GM23338 (cell line): ENCODE results near the gene HSPA1A. TPM values are rescaled to one million over a fixed set of nuclear protein-coding genes. Genes with fewer than 3 reads are reported as not detected.

Experiments used
- ATAC-seq: fragments of 200-7000 bp; cut with Tn5 transposase; 3 replicates; pipeline ENCODE4 v1.9.1; 2020
- DNase-seq: peaks from one replicate; pipeline ENCODE4 v3.0.0-alpha.2; 2015; ENCODE audit warnings: low spot score
- H2AFZ ChIP-seq: fragments of 200-600 bp; sonication (generic); 2 replicates; pipeline ENCODE4 v1.8.0; 2016; ENCODE audit warnings: antibody characterized with exemption, mild to moderate bottlenecking, moderate library complexity
- H3F3A ChIP-seq: fragments of 200-600 bp; sonication (generic); replicated peaks from 2 replicates; pipeline ENCODE4 v1.8.0; 2017; ENCODE audit warnings: antibody characterized with exemption, mixed run types, low read depth
- H3K27ac ChIP-seq: fragments of 200-600 bp; sonication (generic); 2 replicates; pipeline ENCODE4 v1.6.1; 2016; ENCODE audit warnings: low read depth
- H3K27me3 ChIP-seq: fragments of 200-600 bp; sonication (generic); 2 replicates; pipeline ENCODE4 v1.8.0; 2016; ENCODE audit warnings: mild to moderate bottlenecking, mixed run types, moderate library complexity; ENCODE audit not compliant: insufficient read depth
- H3K36me3 ChIP-seq: fragments of 200-600 bp; sonication (generic); 2 replicates; pipeline ENCODE4 v1.8.0; 2016; ENCODE audit warnings: mild to moderate bottlenecking; ENCODE audit not compliant: insufficient read depth
- H3K4me1 ChIP-seq: fragments of 200-600 bp; sonication (generic); 2 replicates; pipeline ENCODE4 v1.8.0; 2016; ENCODE audit warnings: mild to moderate bottlenecking, moderate library complexity; ENCODE audit not compliant: insufficient read depth
- H3K4me2 ChIP-seq: fragments of 200-600 bp; sonication (generic); 2 replicates; pipeline ENCODE4 v1.7.1; 2017; ENCODE audit warnings: mixed run types
- H3K4me3 ChIP-seq: fragments of 200-600 bp; sonication (generic); 2 replicates; pipeline ENCODE4 v1.6.1; 2016; ENCODE audit warnings: mixed run types
- H3K79me2 ChIP-seq: fragments of 200-600 bp; sonication (generic); replicated peaks from 2 replicates; pipeline ENCODE4 v1.8.0; 2017; ENCODE audit warnings: mild to moderate bottlenecking; ENCODE audit not compliant: insufficient read depth
- H3K9me2 ChIP-seq: fragments of 200-600 bp; sonication (generic); 2 replicates; pipeline ENCODE4 v1.8.0; 2017; ENCODE audit not compliant: insufficient read depth
- H4K20me1 ChIP-seq: fragments of 200-600 bp; sonication (generic); replicated peaks from 2 replicates; pipeline ENCODE4 v1.8.0; 2017; ENCODE audit warnings: mild to moderate bottlenecking; ENCODE audit not compliant: insufficient read depth
- H3K27ac Mint-ChIP-seq: 2 replicates; pipeline ENCODE4 v1.8.0; 2020; ENCODE audit warnings: inconsistent platforms, mild to moderate bottlenecking, moderate library complexity, mixed read lengths
- H3K27me3 Mint-ChIP-seq: 3 replicates; pipeline ENCODE4 v1.8.0; 2022; ENCODE audit warnings: low read depth, mild to moderate bottlenecking, moderate library complexity, mixed read lengths, inconsistent platforms; ENCODE audit not compliant: insufficient read depth, poor library complexity
- H3K36me3 Mint-ChIP-seq: 3 replicates; pipeline ENCODE4 v1.8.0; 2021; ENCODE audit warnings: low read depth, mild to moderate bottlenecking, inconsistent platforms, moderate library complexity, mixed read lengths
- H3K4me1 Mint-ChIP-seq: 3 replicates; pipeline ENCODE4 v1.8.0; 2020; ENCODE audit warnings: mild to moderate bottlenecking, inconsistent platforms, mixed read lengths
- H3K4me3 Mint-ChIP-seq: 3 replicates; pipeline ENCODE4 v1.8.0; 2021; ENCODE audit warnings: moderate library complexity, mild to moderate bottlenecking, inconsistent platforms, mixed read lengths
- H3K9me3 Mint-ChIP-seq: 3 replicates; pipeline ENCODE4 v1.8.0; 2020; ENCODE audit warnings: moderate library complexity, mild to moderate bottlenecking, inconsistent platforms, mixed read lengths
- CREB1 ChIP-seq: fragments of 250-450 bp; sonication (Bioruptor Pico); IDR thresholded peaks from 2 replicates; pipeline ENCODE4 v1.5.0; 2020; ENCODE audit warnings: low read depth, mild to moderate bottlenecking, moderate library complexity
- EZH2 ChIP-seq: fragments of 200-600 bp; sonication (generic); IDR thresholded peaks from one replicate; pipeline ENCODE4 v1.8.0; 2017; ENCODE audit warnings: antibody characterized with exemption, mild to moderate bottlenecking, low read depth; ENCODE audit not compliant: unreplicated experiment
- EZH2phosphoT487 ChIP-seq: fragments of 200-600 bp; sonication (generic); IDR thresholded peaks from one replicate; pipeline ENCODE4 v1.8.1; 2018; ENCODE audit warnings: antibody characterized with exemption; ENCODE audit not compliant: unreplicated experiment
- JUNB ChIP-seq: IDR thresholded peaks from one replicate; pipeline ENCODE4 v1.6.1; 2016; ENCODE audit warnings: antibody characterized with exemption; ENCODE audit not compliant: unreplicated experiment
- NANOG ChIP-seq: IDR thresholded peaks from 2 replicates; pipeline ENCODE4 v1.6.1; 2016; ENCODE audit warnings: antibody characterized with exemption, borderline replicate concordance
- POLR2AphosphoS5 ChIP-seq: IDR thresholded peaks from 2 replicates; pipeline ENCODE4 v1.6.1; 2016; ENCODE audit warnings: antibody characterized with exemption, low read depth
- STAT1 ChIP-seq: IDR thresholded peaks from one replicate; pipeline ENCODE4 v1.6.1; 2016; ENCODE audit warnings: antibody characterized with exemption; ENCODE audit not compliant: unreplicated experiment
- ZNF114 ChIP-seq: fragments of 250-450 bp; sonication (Bioruptor Pico); IDR thresholded peaks from 2 replicates; pipeline ENCODE4 v1.5.0; 2020; ENCODE audit warnings: mild to moderate bottlenecking, moderate library complexity
- ZNF331 ChIP-seq: fragments of 250-450 bp; sonication (Bioruptor Pico); IDR thresholded peaks from 2 replicates; pipeline ENCODE4 v1.5.0; 2020; ENCODE audit warnings: low read depth, mild to moderate bottlenecking, moderate library complexity
- polyA plus RNA-seq: library from polyadenylated mRNA; unstranded; fragments of >200 nt; fragmentation: Nextera tagmentation; extraction: Ambion mirVana; gene quantifications from 2 replicates; pipeline ENCODE4 v1.2.1, GENCODE V29; 2016
- total RNA-seq: library from RNA; depleted of rRNA; stranded (reverse); fragments of >200 nt; shearing (Covaris generic); gene quantifications from 2 replicates; pipeline ENCODE4 v1.2.3, GENCODE V29; 2014
- TF ChIP-seq, protein P1 (sequence below): fragments of 250-450 bp; sonication (Bioruptor Pico); IDR thresholded peaks from 2 replicates; pipeline ENCODE4 v1.5.0; 2020; ENCODE audit warnings: mild to moderate bottlenecking, moderate library complexity
- TF ChIP-seq, protein P2 (sequence below), 2 experiments: fragments of 200-600 bp in 1 of 2; sonication (generic) in 1 of 2; conservative IDR thresholded peaks; 2 replicates each; pipeline versions ENCODE4 v1.5.1 to v1.6.1; 2016 to 2017; ENCODE audit warnings: antibody characterized with exemption in 2 of 2, low read depth in 2 of 2, mild to moderate bottlenecking in 2 of 2, moderate library complexity in 1 of 2
- TF ChIP-seq, protein P3 (sequence below): IDR thresholded peaks from 2 replicates; pipeline ENCODE4 v1.6.1; 2016; ENCODE audit warnings: antibody characterized with exemption
- TF ChIP-seq, protein P4 (sequence below): IDR thresholded peaks from one replicate; pipeline ENCODE4 v1.6.1; 2018; ENCODE audit warnings: antibody characterized with exemption; ENCODE audit not compliant: unreplicated experiment

HSPA1A gene
- total and polyA plus RNA-seq, 2 experiments from 2014 or later, result 36.1 to 57.1 TPM

DNA sequence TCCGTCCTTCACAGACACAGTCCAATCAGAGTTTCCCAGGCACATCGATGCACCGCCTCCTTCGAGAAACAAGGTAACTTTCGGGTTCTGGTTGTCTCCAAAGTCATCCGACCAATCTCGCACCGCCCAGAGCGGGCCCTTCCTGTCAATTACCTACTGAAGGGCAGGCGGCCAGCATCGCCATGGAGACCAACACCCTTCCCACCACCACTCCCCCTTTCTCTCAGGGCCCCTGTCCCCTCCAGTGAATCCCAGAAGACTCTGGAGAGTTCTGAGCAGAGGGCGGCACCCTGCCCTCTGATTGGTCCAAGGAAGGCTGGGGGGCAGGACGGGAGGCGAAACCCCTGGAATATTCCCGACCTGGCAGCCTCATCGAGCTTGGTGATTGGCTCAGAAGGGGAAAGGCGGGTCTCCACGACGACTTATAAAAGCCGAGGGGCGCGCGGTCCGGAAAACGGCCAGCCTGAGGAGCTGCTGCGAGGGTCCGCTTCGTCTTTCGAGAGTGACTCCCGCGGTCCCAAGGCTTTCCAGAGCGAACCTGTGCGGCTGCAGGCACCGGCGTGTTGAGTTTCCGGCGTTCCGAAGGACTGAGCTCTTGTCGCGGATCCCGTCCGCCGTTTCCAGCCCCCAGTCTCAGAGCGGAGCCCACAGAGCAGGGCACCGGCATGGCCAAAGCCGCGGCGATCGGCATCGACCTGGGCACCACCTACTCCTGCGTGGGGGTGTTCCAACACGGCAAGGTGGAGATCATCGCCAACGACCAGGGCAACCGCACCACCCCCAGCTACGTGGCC, 12.1 kb downstream of the HSPA1A start, which contains the start of gene HSPA1B:
Gene HSPA1B (plus strand): TSS at position 453 of the 794 bp plus-strand sequence. CDS start 213 bp downstream, at position 666.
- ATAC-seq (peak; percentile 89), DNase-seq (peak; percentile 100)
- Mint-ChIP-seq H3K4me3 (peak within 1 kb of the TSS; percentile 80), H3K27me3 (peaks cover 23% of the 10 kb centered on the region), H3K9me3 (peaks cover 7% of the 10 kb centered on the region; the same call in 2 of the 3 replicates), H3K27ac (peak within 1 kb of the TSS; percentile 98), H3K4me1 (peaks cover 40% of the 10 kb centered on the region), H3K36me3 (peaks cover 4% of the 10 kb centered on the region; the same call in 2 of the 3 replicates)
- H3K27me3 ChIP-seq, result no peaks in the 10 kb centered on the region
- H3K4me1 ChIP-seq, result peaks cover 47% of the 10 kb centered on the region
- TF ChIP-seq EZH2phosphoT487 (no peak), ZNF114 (CRISPR knock-in tag) (no peak), NANOG (no peak), ZNF331 (CRISPR knock-in tag) (no peak), JUNB (no peak), STAT1 (peak; percentile 38), CREB1 (CRISPR knock-in tag) (no peak), POLR2AphosphoS5 (peak; percentile 99), EZH2 (no peak)
- TF ChIP-seq, protein P1, sequence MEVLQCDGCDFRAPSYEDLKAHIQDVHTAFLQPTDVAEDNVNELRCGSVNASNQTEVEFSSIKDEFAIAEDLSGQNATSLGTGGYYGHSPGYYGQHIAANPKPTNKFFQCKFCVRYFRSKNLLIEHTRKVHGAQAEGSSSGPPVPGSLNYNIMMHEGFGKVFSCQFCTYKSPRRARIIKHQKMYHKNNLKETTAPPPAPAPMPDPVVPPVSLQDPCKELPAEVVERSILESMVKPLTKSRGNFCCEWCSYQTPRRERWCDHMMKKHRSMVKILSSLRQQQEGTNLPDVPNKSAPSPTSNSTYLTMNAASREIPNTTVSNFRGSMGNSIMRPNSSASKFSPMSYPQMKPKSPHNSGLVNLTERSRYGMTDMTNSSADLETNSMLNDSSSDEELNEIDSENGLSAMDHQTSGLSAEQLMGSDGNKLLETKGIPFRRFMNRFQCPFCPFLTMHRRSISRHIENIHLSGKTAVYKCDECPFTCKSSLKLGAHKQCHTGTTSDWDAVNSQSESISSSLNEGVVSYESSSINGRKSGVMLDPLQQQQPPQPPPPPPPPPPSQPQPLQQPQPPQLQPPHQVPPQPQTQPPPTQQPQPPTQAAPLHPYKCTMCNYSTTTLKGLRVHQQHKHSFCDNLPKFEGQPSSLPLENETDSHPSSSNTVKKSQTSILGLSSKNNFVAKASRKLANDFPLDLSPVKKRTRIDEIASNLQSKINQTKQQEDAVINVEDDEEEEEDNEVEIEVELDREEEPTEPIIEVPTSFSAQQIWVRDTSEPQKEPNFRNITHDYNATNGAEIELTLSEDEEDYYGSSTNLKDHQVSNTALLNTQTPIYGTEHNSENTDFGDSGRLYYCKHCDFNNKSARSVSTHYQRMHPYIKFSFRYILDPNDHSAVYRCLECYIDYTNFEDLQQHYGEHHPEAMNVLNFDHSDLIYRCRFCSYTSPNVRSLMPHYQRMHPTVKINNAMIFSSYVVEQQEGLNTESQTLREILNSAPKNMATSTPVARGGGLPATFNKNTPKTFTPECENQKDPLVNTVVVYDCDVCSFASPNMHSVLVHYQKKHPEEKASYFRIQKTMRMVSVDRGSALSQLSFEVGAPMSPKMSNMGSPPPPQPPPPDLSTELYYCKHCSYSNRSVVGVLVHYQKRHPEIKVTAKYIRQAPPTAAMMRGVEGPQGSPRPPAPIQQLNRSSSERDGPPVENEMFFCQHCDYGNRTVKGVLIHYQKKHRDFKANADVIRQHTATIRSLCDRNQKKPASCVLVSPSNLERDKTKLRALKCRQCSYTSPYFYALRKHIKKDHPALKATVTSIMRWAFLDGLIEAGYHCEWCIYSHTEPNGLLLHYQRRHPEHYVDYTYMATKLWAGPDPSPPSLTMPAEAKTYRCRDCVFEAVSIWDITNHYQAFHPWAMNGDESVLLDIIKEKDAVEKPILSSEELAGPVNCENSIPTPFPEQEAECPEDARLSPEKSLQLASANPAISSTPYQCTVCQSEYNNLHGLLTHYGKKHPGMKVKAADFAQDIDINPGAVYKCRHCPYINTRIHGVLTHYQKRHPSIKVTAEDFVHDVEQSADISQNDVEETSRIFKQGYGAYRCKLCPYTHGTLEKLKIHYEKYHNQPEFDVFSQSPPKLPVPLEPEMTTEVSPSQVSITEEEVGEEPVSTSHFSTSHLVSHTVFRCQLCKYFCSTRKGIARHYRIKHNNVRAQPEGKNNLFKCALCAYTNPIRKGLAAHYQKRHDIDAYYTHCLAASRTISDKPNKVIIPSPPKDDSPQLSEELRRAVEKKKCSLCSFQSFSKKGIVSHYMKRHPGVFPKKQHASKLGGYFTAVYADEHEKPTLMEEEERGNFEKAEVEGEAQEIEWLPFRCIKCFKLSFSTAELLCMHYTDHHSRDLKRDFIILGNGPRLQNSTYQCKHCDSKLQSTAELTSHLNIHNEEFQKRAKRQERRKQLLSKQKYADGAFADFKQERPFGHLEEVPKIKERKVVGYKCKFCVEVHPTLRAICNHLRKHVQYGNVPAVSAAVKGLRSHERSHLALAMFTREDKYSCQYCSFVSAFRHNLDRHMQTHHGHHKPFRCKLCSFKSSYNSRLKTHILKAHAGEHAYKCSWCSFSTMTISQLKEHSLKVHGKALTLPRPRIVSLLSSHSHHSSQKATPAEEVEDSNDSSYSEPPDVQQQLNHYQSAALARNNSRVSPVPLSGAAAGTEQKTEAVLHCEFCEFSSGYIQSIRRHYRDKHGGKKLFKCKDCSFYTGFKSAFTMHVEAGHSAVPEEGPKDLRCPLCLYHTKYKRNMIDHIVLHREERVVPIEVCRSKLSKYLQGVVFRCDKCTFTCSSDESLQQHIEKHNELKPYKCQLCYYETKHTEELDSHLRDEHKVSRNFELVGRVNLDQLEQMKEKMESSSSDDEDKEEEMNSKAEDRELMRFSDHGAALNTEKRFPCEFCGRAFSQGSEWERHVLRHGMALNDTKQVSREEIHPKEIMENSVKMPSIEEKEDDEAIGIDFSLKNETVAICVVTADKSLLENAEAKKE, result no peak
- TF ChIP-seq, protein P2, sequence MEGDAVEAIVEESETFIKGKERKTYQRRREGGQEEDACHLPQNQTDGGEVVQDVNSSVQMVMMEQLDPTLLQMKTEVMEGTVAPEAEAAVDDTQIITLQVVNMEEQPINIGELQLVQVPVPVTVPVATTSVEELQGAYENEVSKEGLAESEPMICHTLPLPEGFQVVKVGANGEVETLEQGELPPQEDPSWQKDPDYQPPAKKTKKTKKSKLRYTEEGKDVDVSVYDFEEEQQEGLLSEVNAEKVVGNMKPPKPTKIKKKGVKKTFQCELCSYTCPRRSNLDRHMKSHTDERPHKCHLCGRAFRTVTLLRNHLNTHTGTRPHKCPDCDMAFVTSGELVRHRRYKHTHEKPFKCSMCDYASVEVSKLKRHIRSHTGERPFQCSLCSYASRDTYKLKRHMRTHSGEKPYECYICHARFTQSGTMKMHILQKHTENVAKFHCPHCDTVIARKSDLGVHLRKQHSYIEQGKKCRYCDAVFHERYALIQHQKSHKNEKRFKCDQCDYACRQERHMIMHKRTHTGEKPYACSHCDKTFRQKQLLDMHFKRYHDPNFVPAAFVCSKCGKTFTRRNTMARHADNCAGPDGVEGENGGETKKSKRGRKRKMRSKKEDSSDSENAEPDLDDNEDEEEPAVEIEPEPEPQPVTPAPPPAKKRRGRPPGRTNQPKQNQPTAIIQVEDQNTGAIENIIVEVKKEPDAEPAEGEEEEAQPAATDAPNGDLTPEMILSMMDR (conservative IDR thresholded peaks at IDR 0.05; ENCODE audit: low read depth in 2 of 2), result no peak
- TF ChIP-seq, protein P3, sequence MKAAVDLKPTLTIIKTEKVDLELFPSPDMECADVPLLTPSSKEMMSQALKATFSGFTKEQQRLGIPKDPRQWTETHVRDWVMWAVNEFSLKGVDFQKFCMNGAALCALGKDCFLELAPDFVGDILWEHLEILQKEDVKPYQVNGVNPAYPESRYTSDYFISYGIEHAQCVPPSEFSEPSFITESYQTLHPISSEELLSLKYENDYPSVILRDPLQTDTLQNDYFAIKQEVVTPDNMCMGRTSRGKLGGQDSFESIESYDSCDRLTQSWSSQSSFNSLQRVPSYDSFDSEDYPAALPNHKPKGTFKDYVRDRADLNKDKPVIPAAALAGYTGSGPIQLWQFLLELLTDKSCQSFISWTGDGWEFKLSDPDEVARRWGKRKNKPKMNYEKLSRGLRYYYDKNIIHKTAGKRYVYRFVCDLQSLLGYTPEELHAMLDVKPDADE, result peak; percentile 56; the same call in 1 of the 2 replicates
- TF ChIP-seq, protein P4, sequence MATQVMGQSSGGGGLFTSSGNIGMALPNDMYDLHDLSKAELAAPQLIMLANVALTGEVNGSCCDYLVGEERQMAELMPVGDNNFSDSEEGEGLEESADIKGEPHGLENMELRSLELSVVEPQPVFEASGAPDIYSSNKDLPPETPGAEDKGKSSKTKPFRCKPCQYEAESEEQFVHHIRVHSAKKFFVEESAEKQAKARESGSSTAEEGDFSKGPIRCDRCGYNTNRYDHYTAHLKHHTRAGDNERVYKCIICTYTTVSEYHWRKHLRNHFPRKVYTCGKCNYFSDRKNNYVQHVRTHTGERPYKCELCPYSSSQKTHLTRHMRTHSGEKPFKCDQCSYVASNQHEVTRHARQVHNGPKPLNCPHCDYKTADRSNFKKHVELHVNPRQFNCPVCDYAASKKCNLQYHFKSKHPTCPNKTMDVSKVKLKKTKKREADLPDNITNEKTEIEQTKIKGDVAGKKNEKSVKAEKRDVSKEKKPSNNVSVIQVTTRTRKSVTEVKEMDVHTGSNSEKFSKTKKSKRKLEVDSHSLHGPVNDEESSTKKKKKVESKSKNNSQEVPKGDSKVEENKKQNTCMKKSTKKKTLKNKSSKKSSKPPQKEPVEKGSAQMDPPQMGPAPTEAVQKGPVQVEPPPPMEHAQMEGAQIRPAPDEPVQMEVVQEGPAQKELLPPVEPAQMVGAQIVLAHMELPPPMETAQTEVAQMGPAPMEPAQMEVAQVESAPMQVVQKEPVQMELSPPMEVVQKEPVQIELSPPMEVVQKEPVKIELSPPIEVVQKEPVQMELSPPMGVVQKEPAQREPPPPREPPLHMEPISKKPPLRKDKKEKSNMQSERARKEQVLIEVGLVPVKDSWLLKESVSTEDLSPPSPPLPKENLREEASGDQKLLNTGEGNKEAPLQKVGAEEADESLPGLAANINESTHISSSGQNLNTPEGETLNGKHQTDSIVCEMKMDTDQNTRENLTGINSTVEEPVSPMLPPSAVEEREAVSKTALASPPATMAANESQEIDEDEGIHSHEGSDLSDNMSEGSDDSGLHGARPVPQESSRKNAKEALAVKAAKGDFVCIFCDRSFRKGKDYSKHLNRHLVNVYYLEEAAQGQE, result no peak
- peaks cover 18% of the 10 kb centered on the region for H3F3A ChIP-seq
- peak within 1 kb of the TSS; percentile 89 for H3K27ac ChIP-seq
- peak within 1 kb of the TSS; percentile 86 for H3K4me2 ChIP-seq
- H3K4me3 ChIP-seq, result peak within 1 kb of the TSS; percentile 59
- peaks cover 27% of the 10 kb centered on the region for H3K79me2 ChIP-seq
- H3K9me2 ChIP-seq, result no peaks in the 10 kb centered on the region
- H2AFZ ChIP-seq, result no peak within 1 kb of the TSS
- no peaks in the 10 kb centered on the region for H3K36me3 ChIP-seq
- H4K20me1 ChIP-seq, result peaks cover 5% of the 10 kb centered on the region
